GM23338 (cell line): ENCODE results near the gene NPAT. TPM values are rescaled to one million over a fixed set of nuclear protein-coding genes. Genes with fewer than 3 reads are reported as not detected.

Source experiments
- ATAC-seq: fragments of 200-7000 bp; cut with Tn5 transposase; 3 replicates; pipeline ENCODE4 v1.9.1; 2020
- DNase-seq: peaks from one replicate; pipeline ENCODE4 v3.0.0-alpha.2; 2015; ENCODE audit warnings: low spot score
- H2AFZ ChIP-seq: fragments of 200-600 bp; sonication (generic); 2 replicates; pipeline ENCODE4 v1.8.0; 2016; ENCODE audit warnings: antibody characterized with exemption, mild to moderate bottlenecking, moderate library complexity
- H3F3A ChIP-seq: fragments of 200-600 bp; sonication (generic); replicated peaks from 2 replicates; pipeline ENCODE4 v1.8.0; 2017; ENCODE audit warnings: antibody characterized with exemption, mixed run types, low read depth
- H3K27ac ChIP-seq: fragments of 200-600 bp; sonication (generic); 2 replicates; pipeline ENCODE4 v1.6.1; 2016; ENCODE audit warnings: low read depth
- H3K27me3 ChIP-seq: fragments of 200-600 bp; sonication (generic); 2 replicates; pipeline ENCODE4 v1.8.0; 2016; ENCODE audit warnings: mild to moderate bottlenecking, mixed run types, moderate library complexity; ENCODE audit not compliant: insufficient read depth
- H3K36me3 ChIP-seq: fragments of 200-600 bp; sonication (generic); 2 replicates; pipeline ENCODE4 v1.8.0; 2016; ENCODE audit warnings: mild to moderate bottlenecking; ENCODE audit not compliant: insufficient read depth
- H3K4me1 ChIP-seq: fragments of 200-600 bp; sonication (generic); 2 replicates; pipeline ENCODE4 v1.8.0; 2016; ENCODE audit warnings: mild to moderate bottlenecking, moderate library complexity; ENCODE audit not compliant: insufficient read depth
- H3K4me2 ChIP-seq: fragments of 200-600 bp; sonication (generic); 2 replicates; pipeline ENCODE4 v1.7.1; 2017; ENCODE audit warnings: mixed run types
- H3K4me3 ChIP-seq: fragments of 200-600 bp; sonication (generic); 2 replicates; pipeline ENCODE4 v1.6.1; 2016; ENCODE audit warnings: mixed run types
- H3K79me2 ChIP-seq: fragments of 200-600 bp; sonication (generic); replicated peaks from 2 replicates; pipeline ENCODE4 v1.8.0; 2017; ENCODE audit warnings: mild to moderate bottlenecking; ENCODE audit not compliant: insufficient read depth
- H3K9me2 ChIP-seq: fragments of 200-600 bp; sonication (generic); 2 replicates; pipeline ENCODE4 v1.8.0; 2017; ENCODE audit not compliant: insufficient read depth
- H4K20me1 ChIP-seq: fragments of 200-600 bp; sonication (generic); replicated peaks from 2 replicates; pipeline ENCODE4 v1.8.0; 2017; ENCODE audit warnings: mild to moderate bottlenecking; ENCODE audit not compliant: insufficient read depth
- H3K27ac Mint-ChIP-seq: 2 replicates; pipeline ENCODE4 v1.8.0; 2020; ENCODE audit warnings: inconsistent platforms, mild to moderate bottlenecking, moderate library complexity, mixed read lengths
- H3K27me3 Mint-ChIP-seq: 3 replicates; pipeline ENCODE4 v1.8.0; 2022; ENCODE audit warnings: low read depth, mild to moderate bottlenecking, moderate library complexity, mixed read lengths, inconsistent platforms; ENCODE audit not compliant: insufficient read depth, poor library complexity
- H3K36me3 Mint-ChIP-seq: 3 replicates; pipeline ENCODE4 v1.8.0; 2021; ENCODE audit warnings: low read depth, mild to moderate bottlenecking, inconsistent platforms, moderate library complexity, mixed read lengths
- H3K4me1 Mint-ChIP-seq: 3 replicates; pipeline ENCODE4 v1.8.0; 2020; ENCODE audit warnings: mild to moderate bottlenecking, inconsistent platforms, mixed read lengths
- H3K4me3 Mint-ChIP-seq: 3 replicates; pipeline ENCODE4 v1.8.0; 2021; ENCODE audit warnings: moderate library complexity, mild to moderate bottlenecking, inconsistent platforms, mixed read lengths
- H3K9me3 Mint-ChIP-seq: 3 replicates; pipeline ENCODE4 v1.8.0; 2020; ENCODE audit warnings: moderate library complexity, mild to moderate bottlenecking, inconsistent platforms, mixed read lengths
- CREB1 ChIP-seq: fragments of 250-450 bp; sonication (Bioruptor Pico); IDR thresholded peaks from 2 replicates; pipeline ENCODE4 v1.5.0; 2020; ENCODE audit warnings: low read depth, mild to moderate bottlenecking, moderate library complexity
- ETS1 ChIP-seq: IDR thresholded peaks from 2 replicates; pipeline ENCODE4 v1.6.1; 2016; ENCODE audit warnings: antibody characterized with exemption
- EZH2 ChIP-seq: fragments of 200-600 bp; sonication (generic); IDR thresholded peaks from one replicate; pipeline ENCODE4 v1.8.0; 2017; ENCODE audit warnings: antibody characterized with exemption, mild to moderate bottlenecking, low read depth; ENCODE audit not compliant: unreplicated experiment
- EZH2phosphoT487 ChIP-seq: fragments of 200-600 bp; sonication (generic); IDR thresholded peaks from one replicate; pipeline ENCODE4 v1.8.1; 2018; ENCODE audit warnings: antibody characterized with exemption; ENCODE audit not compliant: unreplicated experiment
- JUNB ChIP-seq: IDR thresholded peaks from one replicate; pipeline ENCODE4 v1.6.1; 2016; ENCODE audit warnings: antibody characterized with exemption; ENCODE audit not compliant: unreplicated experiment
- NANOG ChIP-seq: IDR thresholded peaks from 2 replicates; pipeline ENCODE4 v1.6.1; 2016; ENCODE audit warnings: antibody characterized with exemption, borderline replicate concordance
- POLR2AphosphoS5 ChIP-seq: IDR thresholded peaks from 2 replicates; pipeline ENCODE4 v1.6.1; 2016; ENCODE audit warnings: antibody characterized with exemption, low read depth
- STAT1 ChIP-seq: IDR thresholded peaks from one replicate; pipeline ENCODE4 v1.6.1; 2016; ENCODE audit warnings: antibody characterized with exemption; ENCODE audit not compliant: unreplicated experiment
- ZNF114 ChIP-seq: fragments of 250-450 bp; sonication (Bioruptor Pico); IDR thresholded peaks from 2 replicates; pipeline ENCODE4 v1.5.0; 2020; ENCODE audit warnings: mild to moderate bottlenecking, moderate library complexity
- ZNF331 ChIP-seq: fragments of 250-450 bp; sonication (Bioruptor Pico); IDR thresholded peaks from 2 replicates; pipeline ENCODE4 v1.5.0; 2020; ENCODE audit warnings: low read depth, mild to moderate bottlenecking, moderate library complexity
- polyA plus RNA-seq: library from polyadenylated mRNA; unstranded; fragments of >200 nt; fragmentation: Nextera tagmentation; extraction: Ambion mirVana; gene quantifications from 2 replicates; pipeline ENCODE4 v1.2.1, GENCODE V29; 2016
- total RNA-seq: library from RNA; depleted of rRNA; stranded (reverse); fragments of >200 nt; shearing (Covaris generic); gene quantifications from 2 replicates; pipeline ENCODE4 v1.2.3, GENCODE V29; 2014
- TF ChIP-seq, protein P1 (sequence below), 2 experiments: fragments of 200-600 bp in 1 of 2; sonication (generic) in 1 of 2; conservative IDR thresholded peaks; 2 replicates each; pipeline versions ENCODE4 v1.5.1 to v1.6.1; 2016 to 2017; ENCODE audit warnings: antibody characterized with exemption in 2 of 2, low read depth in 2 of 2, mild to moderate bottlenecking in 2 of 2, moderate library complexity in 1 of 2
- TF ChIP-seq, protein P2 (sequence below): IDR thresholded peaks from one replicate; pipeline ENCODE4 v1.6.1; 2018; ENCODE audit warnings: antibody characterized with exemption; ENCODE audit not compliant: unreplicated experiment

NPAT gene
- total and polyA plus RNA-seq, 2 experiments from 2014 or later, result 24.2 to 25.1 TPM

GRCh38 chr11:108154591-108154990, 67.8 kb downstream of the NPAT start (continued):
- no peak for TF ChIP-seq ETS1
- no peak for TF ChIP-seq NANOG
- no peak for TF ChIP-seq ZNF331 (CRISPR knock-in tag)

DNA sequence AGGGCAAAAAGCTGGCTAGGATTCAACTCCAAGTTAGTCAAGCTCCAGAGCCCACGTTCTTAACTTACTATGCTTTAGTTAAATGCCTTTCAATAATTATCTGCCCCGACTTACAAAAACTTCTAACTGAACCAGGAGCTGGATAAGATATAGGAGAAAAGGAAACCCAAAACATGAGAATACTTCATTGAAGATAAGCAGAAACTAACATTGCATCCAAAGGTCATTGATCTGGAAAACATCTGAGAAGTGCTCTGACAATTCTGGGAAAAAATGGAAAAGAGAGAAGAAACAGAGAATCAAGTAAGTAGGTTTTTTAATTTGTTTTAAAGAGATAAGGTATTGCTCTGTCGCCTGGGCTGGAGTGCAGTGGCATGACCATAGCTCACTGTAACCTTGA, 73.9 kb downstream of the NPAT start:
- Histone ChIP-seq H3K4me1 (no peaks in the 10 kb centered on the region), H3K27me3 (no peaks in the 10 kb centered on the region), H4K20me1 (peaks cover 4% of the 10 kb centered on the region; the same call in 1 of the 2 replicates), H3K4me3 (no peak overlapping the region), H3K9me2 (no peaks in the 10 kb centered on the region), H3K79me2 (no peaks in the 10 kb centered on the region; the same call in 1 of the 2 replicates), H3K27ac (no peak overlapping the region), H2AFZ (no peak overlapping the region), H3K4me2 (no peak overlapping the region), H3F3A (no peaks in the 10 kb centered on the region), H3K36me3 (peaks cover 42% of the 10 kb centered on the region)
- ATAC-seq (no peak), DNase-seq (no peak)
- peaks cover 65% of the 10 kb centered on the region for H3K36me3 Mint-ChIP-seq
- H3K27ac Mint-ChIP-seq, result no peak overlapping the region
- no peak overlapping the region for H3K4me3 Mint-ChIP-seq
- no peaks in the 10 kb centered on the region for H3K4me1 Mint-ChIP-seq
- H3K9me3 Mint-ChIP-seq, result no peaks in the 10 kb centered on the region
- peaks cover 5% of the 10 kb centered on the region for H3K27me3 Mint-ChIP-seq
- TF ChIP-seq EZH2 (no peak), ZNF331 (CRISPR knock-in tag) (no peak), POLR2AphosphoS5 (no peak), EZH2phosphoT487 (no peak), JUNB (no peak), ZNF114 (CRISPR knock-in tag) (no peak), ETS1 (no peak), NANOG (no peak), STAT1 (no peak), CREB1 (no peak)
- TF ChIP-seq, protein P1, sequence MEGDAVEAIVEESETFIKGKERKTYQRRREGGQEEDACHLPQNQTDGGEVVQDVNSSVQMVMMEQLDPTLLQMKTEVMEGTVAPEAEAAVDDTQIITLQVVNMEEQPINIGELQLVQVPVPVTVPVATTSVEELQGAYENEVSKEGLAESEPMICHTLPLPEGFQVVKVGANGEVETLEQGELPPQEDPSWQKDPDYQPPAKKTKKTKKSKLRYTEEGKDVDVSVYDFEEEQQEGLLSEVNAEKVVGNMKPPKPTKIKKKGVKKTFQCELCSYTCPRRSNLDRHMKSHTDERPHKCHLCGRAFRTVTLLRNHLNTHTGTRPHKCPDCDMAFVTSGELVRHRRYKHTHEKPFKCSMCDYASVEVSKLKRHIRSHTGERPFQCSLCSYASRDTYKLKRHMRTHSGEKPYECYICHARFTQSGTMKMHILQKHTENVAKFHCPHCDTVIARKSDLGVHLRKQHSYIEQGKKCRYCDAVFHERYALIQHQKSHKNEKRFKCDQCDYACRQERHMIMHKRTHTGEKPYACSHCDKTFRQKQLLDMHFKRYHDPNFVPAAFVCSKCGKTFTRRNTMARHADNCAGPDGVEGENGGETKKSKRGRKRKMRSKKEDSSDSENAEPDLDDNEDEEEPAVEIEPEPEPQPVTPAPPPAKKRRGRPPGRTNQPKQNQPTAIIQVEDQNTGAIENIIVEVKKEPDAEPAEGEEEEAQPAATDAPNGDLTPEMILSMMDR (conservative IDR thresholded peaks at IDR 0.05; ENCODE audit: low read depth in 2 of 2), result no peak
- TF ChIP-seq, protein P2, sequence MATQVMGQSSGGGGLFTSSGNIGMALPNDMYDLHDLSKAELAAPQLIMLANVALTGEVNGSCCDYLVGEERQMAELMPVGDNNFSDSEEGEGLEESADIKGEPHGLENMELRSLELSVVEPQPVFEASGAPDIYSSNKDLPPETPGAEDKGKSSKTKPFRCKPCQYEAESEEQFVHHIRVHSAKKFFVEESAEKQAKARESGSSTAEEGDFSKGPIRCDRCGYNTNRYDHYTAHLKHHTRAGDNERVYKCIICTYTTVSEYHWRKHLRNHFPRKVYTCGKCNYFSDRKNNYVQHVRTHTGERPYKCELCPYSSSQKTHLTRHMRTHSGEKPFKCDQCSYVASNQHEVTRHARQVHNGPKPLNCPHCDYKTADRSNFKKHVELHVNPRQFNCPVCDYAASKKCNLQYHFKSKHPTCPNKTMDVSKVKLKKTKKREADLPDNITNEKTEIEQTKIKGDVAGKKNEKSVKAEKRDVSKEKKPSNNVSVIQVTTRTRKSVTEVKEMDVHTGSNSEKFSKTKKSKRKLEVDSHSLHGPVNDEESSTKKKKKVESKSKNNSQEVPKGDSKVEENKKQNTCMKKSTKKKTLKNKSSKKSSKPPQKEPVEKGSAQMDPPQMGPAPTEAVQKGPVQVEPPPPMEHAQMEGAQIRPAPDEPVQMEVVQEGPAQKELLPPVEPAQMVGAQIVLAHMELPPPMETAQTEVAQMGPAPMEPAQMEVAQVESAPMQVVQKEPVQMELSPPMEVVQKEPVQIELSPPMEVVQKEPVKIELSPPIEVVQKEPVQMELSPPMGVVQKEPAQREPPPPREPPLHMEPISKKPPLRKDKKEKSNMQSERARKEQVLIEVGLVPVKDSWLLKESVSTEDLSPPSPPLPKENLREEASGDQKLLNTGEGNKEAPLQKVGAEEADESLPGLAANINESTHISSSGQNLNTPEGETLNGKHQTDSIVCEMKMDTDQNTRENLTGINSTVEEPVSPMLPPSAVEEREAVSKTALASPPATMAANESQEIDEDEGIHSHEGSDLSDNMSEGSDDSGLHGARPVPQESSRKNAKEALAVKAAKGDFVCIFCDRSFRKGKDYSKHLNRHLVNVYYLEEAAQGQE, result no peak
